Dedifferentiated amniotic fluid mesenchymal stem cell (primary cell): ENCODE data around the gene CD151.

ENCODE experiments used
- DNase-seq: peaks from one replicate; pipeline ENCODE4 v3.0.0-alpha.2; 2016; ENCODE audit errors: extremely low spot score

CD151 gene

GRCh38 chr11:858053-858761 lies 25.5 kb downstream of the CD151 start:
- no peak for DNase-seq

- DNase-seq, result no peak
These were observed 26.1 kb downstream of the CD151 start for GRCh38 chr11:858762-859339.

GRCh38 chr11:859394-860131 lies 26.8 kb downstream of the CD151 start:
- peak; percentile 36 for DNase-seq

DNA sequence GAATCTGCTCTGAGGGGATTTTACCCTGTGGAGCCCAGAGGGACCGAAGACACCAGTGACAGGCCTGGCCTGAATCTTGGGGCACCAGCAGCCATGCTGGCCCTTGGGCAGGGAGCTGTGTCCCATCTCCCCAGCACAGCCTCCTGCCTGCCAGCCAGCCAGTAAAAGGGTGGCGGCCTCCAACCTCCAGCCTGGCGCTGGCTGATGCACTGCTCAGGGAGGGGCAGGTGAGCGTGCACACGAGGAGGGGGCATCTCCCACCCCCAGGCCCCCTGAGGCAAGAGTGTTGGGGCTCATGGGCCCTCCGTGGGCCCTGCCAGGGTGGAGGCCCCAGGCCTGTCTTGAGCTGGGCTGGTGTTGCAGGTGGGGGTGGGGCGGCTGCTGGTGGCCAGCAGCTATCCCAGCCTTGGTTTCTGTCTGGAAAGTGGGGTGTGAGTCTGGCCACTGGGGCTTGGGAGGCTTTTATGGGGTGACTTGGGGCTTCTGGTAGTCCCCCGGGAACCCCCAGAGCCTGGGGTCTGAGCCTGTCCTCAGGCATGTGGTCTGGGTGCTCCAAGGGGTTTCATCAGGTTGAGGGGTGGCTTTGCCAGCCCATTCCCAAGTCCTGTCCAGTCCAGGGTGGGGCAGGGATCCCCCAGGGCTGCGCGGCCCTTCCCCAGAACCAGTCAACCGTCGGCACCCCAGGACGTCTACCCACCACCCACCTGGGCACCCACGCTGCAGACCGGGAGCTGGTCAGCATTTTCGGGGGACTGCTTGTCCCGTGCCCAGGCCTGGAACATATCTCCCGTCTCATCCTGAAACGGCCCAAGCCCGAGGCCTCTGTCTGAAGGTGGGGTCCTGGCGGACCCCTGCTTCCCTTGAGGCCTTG lies 27.7 kb downstream of the CD151 start:
- no peak for DNase-seq

GRCh38 chr11:861105-861479 lies 28.3 kb downstream of the CD151 start:
- DNase-seq, result no peak

DNA sequence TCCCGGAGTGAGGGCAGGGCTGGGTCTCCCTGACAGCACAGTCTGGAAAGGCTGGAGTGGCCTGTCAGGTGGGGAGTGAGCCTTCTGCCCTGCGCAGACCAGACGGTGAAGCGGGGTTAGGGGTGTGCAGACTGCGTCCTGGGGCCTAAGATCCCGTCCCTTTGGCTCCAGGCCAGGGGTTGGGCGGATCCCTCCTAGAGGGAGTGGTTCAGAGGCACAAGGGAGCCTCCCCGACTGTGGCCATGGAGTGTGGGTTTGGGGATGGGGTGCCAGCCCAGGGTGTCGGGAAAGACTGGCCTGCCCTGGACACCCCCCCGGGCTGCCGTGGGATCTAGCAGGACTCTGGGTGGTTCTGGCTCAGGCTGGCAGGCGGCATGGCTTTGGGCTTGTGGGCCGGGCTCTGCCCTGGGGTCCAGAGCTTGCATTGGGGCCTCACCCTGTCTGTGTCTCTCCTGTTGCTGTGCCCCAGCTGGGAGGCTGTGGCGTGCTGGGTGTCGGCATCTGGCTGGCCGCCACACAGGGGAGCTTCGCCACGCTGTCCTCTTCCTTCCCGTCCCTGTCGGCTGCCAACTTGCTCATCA lies 29.4 kb downstream of the CD151 start:
- no peak for DNase-seq

GRCh38 chr11:862696-863022 lies 29.9 kb downstream of the CD151 start:
- DNase-seq, result no peak

DNA sequence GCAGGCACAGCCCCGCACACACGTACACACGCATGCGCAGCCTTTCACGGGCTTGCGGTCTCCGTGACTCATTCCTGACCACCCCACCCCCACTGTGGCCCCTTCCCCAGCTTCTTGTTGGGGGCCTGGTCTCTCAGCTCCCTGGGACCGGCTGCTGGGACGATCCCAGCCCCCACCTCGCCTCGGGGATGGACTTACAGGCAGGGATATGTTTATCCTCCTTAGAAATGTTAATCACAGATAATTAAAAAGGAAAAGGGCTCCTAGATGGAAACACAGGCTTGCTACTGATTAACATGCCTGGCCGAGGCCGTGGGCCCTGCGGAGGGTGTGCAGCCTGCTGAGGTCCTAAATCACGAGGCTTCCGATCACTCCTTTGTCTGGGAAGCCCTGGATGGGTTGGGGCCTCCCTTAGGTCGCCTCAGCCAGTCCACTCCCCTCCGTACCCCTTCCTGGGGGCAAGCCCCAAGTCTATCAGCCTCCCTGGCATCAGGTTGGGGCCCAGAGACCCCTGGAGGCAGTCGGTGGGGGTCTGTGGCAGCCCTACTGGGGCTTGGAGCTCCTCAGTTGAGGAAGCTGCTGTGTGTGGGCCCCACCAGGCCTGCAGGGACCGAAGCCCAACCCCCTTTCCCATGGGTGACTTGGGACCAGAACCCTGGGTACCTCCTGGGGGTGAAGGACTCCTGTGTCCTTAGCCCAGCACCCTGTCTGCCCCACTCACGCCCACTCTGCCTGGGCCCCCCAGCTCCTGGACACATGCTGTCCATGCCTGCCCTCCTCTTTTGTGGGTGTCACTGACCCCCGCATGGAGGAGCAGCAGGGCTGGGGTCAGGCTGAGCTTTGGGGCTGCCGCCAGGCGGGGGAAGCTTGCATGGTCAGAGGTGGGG lies 30.5 kb downstream of the CD151 start:
- no peak for DNase-seq

DNA sequence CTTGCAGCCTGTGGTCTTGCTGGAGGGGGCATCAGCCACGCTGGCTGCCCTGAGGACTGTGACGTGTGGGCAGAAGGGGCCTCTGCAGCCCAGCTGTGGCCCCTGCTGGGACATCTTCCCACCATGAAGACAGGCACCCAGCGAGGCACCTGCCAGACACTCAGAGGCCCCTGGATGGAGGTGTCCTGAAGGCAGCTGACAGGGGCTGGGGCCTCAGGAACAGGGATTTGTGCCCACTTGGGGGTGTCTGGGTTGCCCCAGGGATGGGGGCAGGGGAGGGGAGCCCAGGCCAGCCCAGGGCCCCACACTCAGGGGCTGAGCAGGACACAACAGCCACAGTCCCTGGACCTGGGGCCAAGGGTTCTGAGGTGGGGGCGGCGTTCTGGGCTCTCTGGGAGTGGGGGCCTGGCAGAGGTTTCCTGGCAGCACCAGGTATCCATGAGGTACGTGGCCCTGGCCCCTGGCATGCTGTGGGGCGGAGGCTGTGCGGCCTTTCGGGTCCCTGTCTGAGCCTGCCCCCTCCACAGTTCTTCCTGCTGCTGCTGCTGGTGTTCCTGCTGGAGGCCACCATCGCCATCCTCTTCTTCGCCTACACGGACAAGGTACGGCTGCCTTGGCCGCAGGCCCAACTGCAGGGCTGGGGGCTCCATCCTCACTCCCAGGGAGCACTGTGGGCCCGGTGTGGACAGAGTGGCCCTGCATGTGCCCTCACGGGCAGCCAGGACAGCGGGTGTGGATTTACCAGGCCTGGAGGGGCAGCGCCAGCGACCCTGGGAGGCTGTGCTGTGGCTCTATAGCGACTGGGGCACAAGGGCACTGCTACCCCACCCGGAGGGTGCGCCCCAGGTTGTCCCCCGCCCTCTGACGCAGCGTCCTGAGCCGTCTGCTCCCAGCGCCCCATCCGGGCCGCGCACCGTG lies 31.4 kb downstream of the CD151 start:
- no peak for DNase-seq

DNA sequence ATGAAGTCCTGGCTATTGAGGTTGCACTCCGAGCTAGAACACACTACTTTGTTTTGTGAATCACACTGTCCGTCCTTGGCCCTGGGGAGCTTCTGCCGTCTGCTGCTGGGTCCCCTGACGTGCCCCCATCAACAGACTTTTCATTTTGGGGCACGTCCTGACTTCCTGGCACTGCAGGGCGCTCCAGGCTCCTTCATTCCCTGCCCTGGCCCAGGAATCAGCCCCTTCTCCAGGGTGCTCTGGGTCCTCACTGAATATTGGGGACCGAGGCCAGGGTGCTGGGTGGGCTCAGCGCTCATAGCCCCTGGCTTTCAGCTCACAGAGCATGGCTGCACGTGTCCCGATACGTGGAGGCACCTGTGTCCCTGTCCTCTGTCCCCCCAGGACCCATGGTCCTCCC lies 32.1 kb downstream of the CD151 start:
- no peak for DNase-seq

- DNase-seq, result no peak
These were observed 33.0 kb downstream of the CD151 start for GRCh38 chr11:865462-866430.

DNA sequence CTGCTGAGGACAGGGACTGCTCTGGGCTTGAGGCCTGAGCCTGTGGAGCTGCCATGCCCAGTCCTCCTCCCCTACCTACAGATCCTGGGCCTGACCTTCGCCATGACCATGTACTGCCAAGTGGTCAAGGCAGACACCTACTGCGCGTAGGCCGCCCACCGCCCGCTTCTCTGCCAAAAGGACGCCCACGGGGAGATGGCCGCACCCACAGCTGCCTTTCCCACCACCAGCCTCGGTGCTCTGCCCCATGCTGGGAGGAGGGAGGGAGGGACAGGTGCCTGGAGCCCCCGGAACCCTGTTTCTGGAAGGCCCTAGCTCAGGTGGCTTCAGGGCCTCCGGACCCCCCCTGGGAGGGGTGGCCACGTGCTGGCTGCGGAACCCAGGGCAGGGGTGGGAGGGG lies 33.7 kb downstream of the CD151 start:
- DNase-seq, result no peak

DNA sequence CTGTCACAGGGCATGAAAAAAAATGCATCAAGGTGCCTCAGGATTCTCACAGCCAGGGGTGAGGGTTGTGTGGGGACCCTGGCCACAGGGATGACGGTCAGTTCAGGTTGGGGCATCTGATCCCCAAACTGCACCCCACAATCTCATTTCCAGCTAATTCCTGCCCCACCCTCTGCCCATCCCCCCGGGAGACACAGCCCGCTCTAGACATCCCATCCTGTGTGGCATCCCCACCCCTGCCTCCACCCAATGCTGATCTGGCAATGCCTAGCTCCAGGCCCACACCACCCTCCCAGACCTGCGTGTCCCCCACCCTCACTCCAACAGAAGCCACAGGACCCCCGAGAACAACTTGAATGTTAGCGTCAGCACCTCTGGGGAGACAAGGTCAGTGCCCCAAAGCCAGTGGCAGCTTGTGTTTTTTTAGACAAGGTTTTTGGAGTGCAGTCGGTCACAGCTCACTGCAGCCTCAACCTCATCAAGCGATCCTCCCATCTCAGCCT lies 35.2 kb downstream of the CD151 start:
- no peak for DNase-seq

GRCh38 chr11:868394-868793 lies 35.6 kb downstream of the CD151 start:
- DNase-seq, result no peak

DNA sequence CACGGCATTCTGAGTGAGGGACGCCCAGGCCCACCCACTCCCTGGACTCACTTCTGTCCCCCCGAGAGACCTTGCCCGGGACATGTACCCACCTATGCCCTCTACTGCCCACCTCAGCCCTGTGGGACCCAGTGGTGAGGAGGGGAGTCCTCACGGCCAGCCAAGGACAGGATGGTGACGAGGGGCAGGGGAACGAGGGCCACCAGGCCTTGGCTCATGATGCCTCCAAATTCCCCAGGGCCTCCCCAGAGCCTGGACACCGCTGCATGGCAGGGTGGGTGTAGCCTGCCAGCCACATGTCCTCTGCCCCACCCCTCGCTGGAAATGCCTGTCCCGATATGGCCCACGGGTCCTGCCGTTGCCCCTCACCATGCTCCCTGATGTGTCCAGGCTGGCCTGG lies 36.0 kb downstream of the CD151 start:
- no peak for DNase-seq

- DNase-seq, result no peak
These were observed 36.8 kb downstream of the CD151 start for GRCh38 chr11:869399-870126.

GRCh38 chr11:870127-870413 lies 37.3 kb downstream of the CD151 start:
- no peak for DNase-seq

- DNase-seq, result no peak
These were observed 37.7 kb downstream of the CD151 start for GRCh38 chr11:870418-870817.
